Central memory CD8-positive, alpha-beta T cell (primary cell): ENCODE measurements around the gene TSPEAR.
"Not testable (repeated sequence)": the region's sequence is repeated elsewhere in the genome, so short reads cannot be mapped to it uniquely, and the experiment has no call there.

Experiments
- ATAC-seq: fragments of 150-1000 bp; cut with Tn5 transposase; replicated peaks from 2 replicates; pipeline ENCODE4 v1.10.0; 2022; ENCODE audit warnings: mild to moderate bottlenecking, moderate FRiP score, moderate number of reproducible peaks; ENCODE audit not compliant: poor library complexity, severe bottlenecking; ENCODE audit errors: extremely low read depth
- DNase-seq, 2 donors: peaks; one replicate each; pipeline ENCODE4 v3.0.0; 2021; ENCODE audit warnings: low spot score in 2 of 2
- H3K27ac Mint-ChIP-seq: one replicate; pipeline ENCODE4 v1.8.0; 2022; ENCODE audit warnings: low read depth, mild to moderate bottlenecking, moderate library complexity, mixed read lengths
- H3K27me3 Mint-ChIP-seq: one replicate; pipeline ENCODE4 v1.8.0; 2022; ENCODE audit warnings: mixed read lengths
- H3K36me3 Mint-ChIP-seq: one replicate; pipeline ENCODE4 v1.8.0; 2022; ENCODE audit warnings: mild to moderate bottlenecking, moderate library complexity, mixed read lengths; ENCODE audit not compliant: insufficient read depth
- H3K4me1 Mint-ChIP-seq: one replicate; pipeline ENCODE4 v1.8.0; 2022; ENCODE audit warnings: mixed read lengths
- H3K4me3 Mint-ChIP-seq: one replicate; pipeline ENCODE4 v1.8.0; 2022; ENCODE audit warnings: mild to moderate bottlenecking, moderate library complexity, mixed read lengths
- H3K9me3 Mint-ChIP-seq: one replicate; pipeline ENCODE4 v1.8.0; 2022; ENCODE audit warnings: mixed read lengths

Gene TSPEAR

DNA sequence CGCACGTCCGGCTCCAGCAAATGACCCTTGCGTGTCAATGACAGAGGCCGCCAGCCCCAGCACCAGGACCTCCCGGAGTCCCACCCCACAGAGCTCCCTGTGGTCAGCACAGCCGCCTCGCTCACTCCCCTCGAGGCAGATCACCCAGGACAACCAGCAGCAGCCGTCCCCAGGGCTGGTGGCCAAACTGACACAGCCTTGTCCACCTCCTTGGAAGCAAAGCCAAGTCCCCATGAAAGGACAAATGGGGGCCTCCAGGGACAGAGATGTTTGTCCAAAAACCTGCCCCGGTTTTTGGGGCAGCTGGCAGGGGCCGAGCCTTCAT lies 72.1 kb downstream of the TSPEAR start:
- no peak overlapping the region for H3K27ac Mint-ChIP-seq
- no peak overlapping the region for H3K4me3 Mint-ChIP-seq
- ATAC-seq (no peak), DNase-seq (no peak)
- H3K36me3 Mint-ChIP-seq, result no peaks in the 10 kb centered on the region
- peaks cover 9% of the 10 kb centered on the region for H3K9me3 Mint-ChIP-seq
- no peaks in the 10 kb centered on the region for H3K27me3 Mint-ChIP-seq
- H3K4me1 Mint-ChIP-seq, result peaks cover 6% of the 10 kb centered on the region

DNA sequence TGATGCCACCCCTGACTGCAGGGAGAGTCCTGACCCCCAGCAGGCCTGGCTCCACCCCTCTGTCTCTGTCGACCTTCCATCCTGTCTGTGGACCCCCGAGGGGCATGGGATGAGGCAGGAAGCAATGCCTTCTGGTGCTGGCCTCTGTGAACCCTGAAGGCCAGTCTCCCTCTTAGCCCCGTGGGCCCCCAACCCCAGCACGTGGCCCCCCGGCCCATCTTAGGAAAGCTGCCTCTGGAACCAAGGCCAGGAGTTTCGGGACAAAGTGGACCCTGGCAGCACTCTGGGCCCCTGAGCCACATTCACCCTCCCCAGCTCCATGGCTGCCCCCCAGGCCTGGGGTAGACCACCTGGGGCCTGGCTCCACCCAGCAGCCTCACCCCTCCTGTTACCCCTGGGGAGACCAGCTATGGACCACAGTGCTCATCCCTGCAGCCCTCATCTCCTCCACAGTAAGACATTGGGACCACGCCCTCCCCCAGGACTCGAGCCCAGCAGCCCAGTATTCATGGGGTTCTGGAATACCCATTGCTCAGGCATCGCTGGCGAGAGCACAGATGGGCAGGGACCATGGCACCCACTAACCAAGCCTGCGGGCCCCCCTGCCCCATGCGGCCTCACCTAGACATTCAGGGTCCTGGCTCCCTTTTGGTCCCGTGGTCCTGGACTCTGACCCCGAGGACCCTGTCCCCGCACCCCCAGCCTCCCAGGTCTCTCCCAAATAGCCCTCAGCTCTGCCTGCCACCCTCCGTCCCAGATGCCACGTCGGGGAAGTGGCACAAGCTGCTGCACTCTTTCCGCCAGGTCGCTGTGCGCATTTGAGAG lies 72.7 kb downstream of the TSPEAR start:
- ATAC-seq, H3K36me3 Mint-ChIP-seq, H3K4me1 Mint-ChIP-seq, H3K27me3 Mint-ChIP-seq, H3K27ac Mint-ChIP-seq, DNase-seq, H3K9me3 Mint-ChIP-seq, H3K4me3 Mint-ChIP-seq: not testable (repeated sequence)

DNA sequence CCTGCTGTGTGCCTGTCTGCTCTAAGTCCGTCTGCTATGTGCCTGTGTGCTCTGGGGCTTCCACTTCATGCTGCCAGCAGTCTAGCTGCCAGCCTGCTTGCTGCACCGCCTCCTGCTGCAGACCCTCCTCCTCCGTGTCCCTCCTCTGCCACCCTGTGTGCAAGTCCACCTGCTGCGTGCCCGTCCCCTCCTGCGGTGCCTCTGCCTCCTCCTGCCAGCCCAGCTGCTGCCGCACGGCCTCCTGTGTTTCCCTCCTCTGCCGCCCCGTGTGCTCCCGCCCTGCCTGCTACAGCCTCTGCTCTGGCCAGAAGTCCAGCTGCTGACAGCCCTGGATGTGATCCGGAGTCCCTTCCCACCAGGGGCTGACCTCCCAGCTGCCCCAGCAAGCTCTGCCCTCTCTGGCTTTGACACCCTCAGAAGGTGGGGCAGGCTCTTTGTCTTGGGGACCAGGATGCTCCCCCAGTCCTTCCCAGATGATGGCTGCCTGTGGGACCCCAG lies 73.5 kb downstream of the TSPEAR start:
- not testable (repeated sequence) for H3K36me3 Mint-ChIP-seq, DNase-seq, H3K27me3 Mint-ChIP-seq, H3K4me1 Mint-ChIP-seq, ATAC-seq, H3K4me3 Mint-ChIP-seq, H3K27ac Mint-ChIP-seq
- peaks cover 14% of the 10 kb centered on the region for H3K9me3 Mint-ChIP-seq

DNA sequence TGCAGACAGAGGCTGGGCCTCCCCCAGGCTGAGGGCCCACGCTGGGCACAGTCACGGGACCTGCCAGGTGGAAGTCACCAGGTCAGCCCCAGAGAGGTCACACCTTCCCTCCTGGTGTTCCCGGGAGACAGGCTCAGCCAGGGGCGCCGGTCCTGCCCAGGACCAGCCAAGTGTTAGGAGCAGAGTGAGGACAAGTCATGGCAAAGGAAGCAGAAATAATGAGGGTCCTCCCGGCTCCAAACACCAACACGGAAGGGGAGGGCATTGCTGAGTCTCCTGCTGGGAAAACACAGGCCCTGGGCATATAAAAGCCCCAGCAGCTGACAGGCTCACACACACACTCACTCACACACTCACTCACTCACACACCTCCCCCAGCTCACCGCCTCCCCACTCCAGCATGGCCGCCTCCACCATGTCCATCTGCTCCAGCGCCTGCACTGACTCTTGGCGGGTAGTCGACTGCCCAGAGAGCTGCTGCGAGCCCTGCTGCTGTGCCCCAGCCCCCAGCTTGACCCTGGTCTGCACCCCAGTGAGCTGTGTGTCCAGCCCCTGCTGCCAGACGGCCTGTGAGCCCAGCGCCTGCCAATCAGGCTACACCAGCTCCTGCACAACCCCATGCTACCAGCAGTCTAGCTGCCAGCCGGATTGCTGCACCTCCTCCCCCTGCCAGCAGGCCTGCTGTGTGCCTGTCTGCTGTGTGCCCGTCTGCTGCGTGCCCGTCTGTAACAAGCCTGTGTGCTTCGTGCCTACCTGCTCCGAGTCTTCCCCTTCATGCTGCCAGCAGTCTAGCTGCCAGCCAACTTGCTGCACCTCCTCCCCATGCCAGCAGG lies 74.1 kb downstream of the TSPEAR start, which contains the start of gene KRTAP10-10:
KRTAP10-10 (plus strand) TSS at position 339 of the 833 bp plus-strand sequence; CDS start at position 401, 62 bp downstream.
- Mint-ChIP-seq H3K27ac (no peak within 1 kb of the TSS), H3K27me3 (no peaks in the 10 kb centered on the region), H3K36me3 (peaks cover 2% of the 10 kb centered on the region), H3K4me1 (peaks cover 6% of the 10 kb centered on the region), H3K4me3 (no peak within 1 kb of the TSS), H3K9me3 (peaks cover 14% of the 10 kb centered on the region)
- DNase-seq (peak in 1 of 2 donors; percentile 9), ATAC-seq (no peak)

DNA sequence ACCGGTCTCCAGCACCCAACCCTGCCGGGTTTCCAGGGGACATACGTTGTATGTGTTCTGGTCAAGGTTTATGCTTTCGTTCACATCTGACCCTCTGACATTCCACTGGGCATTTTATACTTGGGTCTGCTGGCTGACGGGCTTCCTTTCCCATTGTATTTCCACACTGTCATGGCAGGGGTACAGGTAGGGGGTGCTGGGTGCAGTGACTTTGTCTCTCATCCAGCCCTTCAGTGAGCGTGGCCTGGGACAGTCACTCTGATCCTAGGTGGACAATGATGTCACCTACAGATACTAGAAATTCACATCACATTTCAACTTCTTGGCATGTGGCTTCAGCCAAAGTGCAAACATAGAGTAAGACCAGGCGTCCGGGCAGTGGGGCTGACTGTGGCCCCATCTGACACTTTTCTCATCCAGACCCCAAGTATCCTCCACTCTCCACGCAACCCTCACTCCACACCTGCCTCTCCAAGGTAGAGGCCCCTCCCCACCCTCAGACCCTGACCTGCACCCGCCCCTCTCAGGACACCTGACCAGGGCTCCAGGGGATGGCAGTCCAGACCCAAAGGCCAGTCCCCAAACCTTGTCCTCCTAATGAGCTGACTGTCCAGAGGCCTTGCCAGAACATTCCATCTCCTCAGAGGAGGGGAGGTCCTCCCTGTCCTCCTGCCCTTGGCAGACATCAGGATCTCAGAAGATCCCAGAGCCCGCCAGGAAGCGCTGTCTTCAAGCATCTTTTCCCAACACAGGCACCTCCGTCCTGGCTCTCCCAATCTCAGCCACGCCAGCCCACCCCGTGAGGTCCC lies 75.0 kb downstream of the TSPEAR start:
- no peak for ATAC-seq
- no peaks in the 10 kb centered on the region for H3K27me3 Mint-ChIP-seq
- peaks cover 2% of the 10 kb centered on the region for H3K36me3 Mint-ChIP-seq
- peaks cover 21% of the 10 kb centered on the region for H3K9me3 Mint-ChIP-seq
- DNase-seq, result peak in 1 of 2 donors; percentile 12
- H3K4me3 Mint-ChIP-seq, result no peak overlapping the region
- H3K4me1 Mint-ChIP-seq, result peaks cover 6% of the 10 kb centered on the region
- H3K27ac Mint-ChIP-seq, result no peak overlapping the region

DNA sequence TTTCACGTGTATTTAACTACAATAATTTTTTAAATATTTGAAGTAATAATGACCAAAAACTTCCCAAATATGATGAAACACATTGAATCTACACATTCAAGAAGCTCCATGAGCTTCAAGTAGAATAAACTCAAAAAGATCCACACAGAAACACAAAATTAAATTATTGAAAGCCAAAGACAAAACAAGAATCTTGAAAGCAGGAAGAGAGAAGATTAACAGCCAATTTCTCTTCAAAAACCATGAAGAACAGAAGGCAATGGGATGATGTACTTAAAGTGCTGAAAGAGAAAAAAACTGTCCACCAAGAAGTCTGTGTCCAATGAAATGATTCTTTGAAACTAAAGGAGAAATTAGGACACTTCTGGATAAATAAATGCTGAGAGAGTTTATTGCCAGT lies 79.3 kb downstream of the TSPEAR start:
- no peak for DNase-seq
- Mint-ChIP-seq H3K4me1 (peaks cover 30% of the 10 kb centered on the region), H3K27ac (peak overlapping the region; percentile 83), H3K9me3 (peaks cover 34% of the 10 kb centered on the region), H3K36me3 (peaks cover 5% of the 10 kb centered on the region), H3K27me3 (no peaks in the 10 kb centered on the region), H3K4me3 (no peak overlapping the region)
- no peak for ATAC-seq

DNA sequence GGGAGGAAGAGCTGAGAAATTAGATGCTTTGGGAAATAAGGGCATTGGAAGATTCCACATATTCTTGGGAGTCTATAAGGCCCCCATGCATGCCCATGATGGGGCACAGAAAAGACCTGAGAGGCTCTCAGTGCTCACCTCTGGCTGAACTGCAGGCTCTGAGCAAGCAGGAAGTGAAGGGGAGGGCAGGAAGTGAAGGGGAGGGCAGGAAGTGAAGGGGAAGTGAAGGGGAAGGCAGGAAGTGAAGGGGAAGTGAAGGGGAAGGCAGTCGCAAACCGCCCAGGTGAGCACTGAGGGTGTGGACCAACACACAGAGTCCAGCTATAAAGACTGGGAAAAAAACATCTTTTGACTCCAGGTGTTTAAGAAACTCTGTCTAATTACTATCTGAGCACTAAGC lies 80.9 kb downstream of the TSPEAR start:
- Mint-ChIP-seq H3K27ac (peak overlapping the region; percentile 83), H3K4me3 (peak overlapping the region; percentile 19), H3K36me3 (peaks cover 5% of the 10 kb centered on the region), H3K27me3 (no peaks in the 10 kb centered on the region), H3K4me1 (peaks cover 45% of the 10 kb centered on the region), H3K9me3 (peaks cover 34% of the 10 kb centered on the region)
- DNase-seq, result no peak
- ATAC-seq, result no peak

DNA sequence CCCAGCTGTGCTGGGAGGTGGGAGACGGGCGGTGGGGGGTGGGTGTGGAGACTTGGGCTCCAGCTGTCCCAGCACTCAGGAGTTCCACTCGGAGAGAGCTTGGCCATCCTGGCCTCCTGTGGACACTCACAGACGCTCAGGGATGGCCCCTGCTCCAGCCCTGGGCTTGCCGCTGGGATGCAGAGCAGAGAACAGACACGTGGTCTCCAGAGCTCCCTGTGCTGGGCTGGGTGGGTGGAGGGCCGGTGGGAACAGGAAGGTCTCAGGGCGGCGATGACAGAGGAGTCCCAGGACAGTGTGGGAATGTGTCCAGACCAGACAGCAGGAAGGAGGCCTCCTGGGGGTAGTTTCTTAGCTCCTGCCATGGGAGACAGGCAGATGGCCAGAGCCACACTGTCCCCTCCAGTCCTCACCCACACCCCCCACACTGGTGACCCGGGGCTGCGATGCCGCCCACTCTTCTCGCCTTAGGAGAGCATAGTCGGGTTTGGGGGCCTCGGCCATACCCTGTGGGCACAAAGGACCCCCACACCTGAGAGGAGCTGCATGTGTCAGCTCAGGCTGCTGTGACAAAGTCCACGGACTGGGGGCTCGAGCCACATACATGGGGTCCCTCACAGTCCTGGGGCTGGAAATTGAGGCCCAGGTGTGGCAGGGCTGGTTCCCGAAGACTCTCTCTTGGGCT lies 82.5 kb downstream of the TSPEAR start:
- peaks cover 43% of the 10 kb centered on the region for H3K9me3 Mint-ChIP-seq
- no peak for ATAC-seq
- H3K36me3 Mint-ChIP-seq, result peaks cover 4% of the 10 kb centered on the region
- H3K4me1 Mint-ChIP-seq, result peaks cover 57% of the 10 kb centered on the region
- H3K27ac Mint-ChIP-seq, result peak overlapping the region; percentile 83
- H3K4me3 Mint-ChIP-seq, result peak overlapping the region; percentile 19
- no peak for DNase-seq
- no peaks in the 10 kb centered on the region for H3K27me3 Mint-ChIP-seq

DNA sequence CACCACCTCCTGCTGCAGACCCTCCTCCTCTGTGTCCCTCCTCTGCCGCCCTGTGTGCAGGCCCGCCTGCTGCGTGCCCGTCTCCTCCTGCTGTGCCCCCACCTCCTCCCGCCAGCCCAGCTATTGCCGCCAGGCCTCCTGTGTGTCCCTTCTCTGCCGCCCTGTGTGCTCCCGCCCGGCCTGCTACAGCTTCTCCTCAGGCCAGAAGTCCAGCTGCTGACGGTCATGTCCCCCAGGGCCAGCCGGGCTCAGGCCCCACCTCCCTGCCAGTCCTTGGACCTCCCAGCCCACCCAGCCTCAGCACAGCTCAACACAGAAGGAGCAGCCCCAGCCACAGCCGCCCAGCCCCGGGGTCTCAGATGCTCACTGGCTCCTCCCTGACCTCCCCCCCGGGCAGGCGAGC lies 83.5 kb downstream of the TSPEAR start:
- not testable (repeated sequence) for H3K36me3 Mint-ChIP-seq, H3K4me3 Mint-ChIP-seq, ATAC-seq, H3K27me3 Mint-ChIP-seq, DNase-seq
- Mint-ChIP-seq H3K27ac (peak overlapping the region; percentile 91), H3K4me1 (peaks cover 64% of the 10 kb centered on the region), H3K9me3 (peaks cover 47% of the 10 kb centered on the region)

DNA sequence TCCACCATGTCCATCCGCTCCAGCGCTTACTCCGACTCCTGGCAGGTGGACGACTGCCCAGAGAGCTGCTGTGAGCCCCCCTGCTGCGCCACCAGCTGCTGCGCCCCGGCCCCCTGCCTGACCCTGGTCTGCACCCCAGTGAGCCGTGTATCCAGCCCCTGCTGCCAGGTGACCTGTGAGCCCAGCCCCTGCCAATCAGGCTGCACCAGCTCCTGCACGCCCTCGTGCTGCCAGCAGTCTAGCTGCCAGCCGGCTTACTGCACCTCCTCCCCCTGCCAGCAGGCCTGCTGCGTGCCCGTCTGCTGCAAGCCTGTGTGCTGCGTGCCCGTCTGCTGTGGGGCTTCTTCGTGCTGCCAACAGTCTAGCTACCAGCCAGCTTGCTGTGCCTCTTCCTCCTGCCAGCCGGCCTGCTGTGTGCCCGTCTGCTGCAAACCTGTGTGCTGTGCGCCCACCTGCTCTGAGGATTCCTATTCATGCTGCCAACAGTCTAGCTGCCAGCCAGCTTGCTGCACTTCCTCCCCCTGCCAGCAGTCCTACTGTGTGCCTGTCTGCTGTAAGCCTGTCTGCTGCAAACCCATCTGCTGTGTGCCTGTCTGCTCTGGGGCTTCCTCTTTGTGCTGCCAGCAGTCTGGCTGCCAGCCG lies 84.1 kb downstream of the TSPEAR start:
- H3K4me1 Mint-ChIP-seq, result peaks cover 64% of the 10 kb centered on the region
- H3K27me3 Mint-ChIP-seq, ATAC-seq, DNase-seq, H3K36me3 Mint-ChIP-seq: not testable (repeated sequence)
- H3K27ac Mint-ChIP-seq, result peak overlapping the region; percentile 91
- peaks cover 52% of the 10 kb centered on the region for H3K9me3 Mint-ChIP-seq
- peak overlapping the region; percentile 9 for H3K4me3 Mint-ChIP-seq

DNA sequence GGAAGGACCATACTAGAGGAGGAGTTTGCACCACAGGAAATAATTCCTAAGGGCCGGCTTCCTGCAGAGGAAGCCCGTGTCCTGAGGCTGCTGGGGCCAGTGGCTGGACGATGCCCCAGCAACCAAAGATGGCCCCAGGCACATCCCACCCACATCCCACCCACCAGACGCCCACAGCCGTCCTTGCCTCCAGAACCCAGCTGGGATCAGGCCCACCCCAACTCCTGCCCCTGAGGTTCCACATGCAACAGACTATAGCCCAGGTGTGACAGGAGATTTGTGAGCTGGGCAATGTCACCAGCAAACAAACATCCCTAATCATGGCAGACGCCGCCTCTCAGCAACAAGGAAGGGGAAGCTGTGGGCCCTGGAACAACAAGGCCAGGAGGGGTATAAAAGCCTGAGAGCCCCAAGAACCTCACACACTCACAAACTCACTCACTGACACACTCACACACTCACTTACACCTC lies 84.7 kb downstream of the TSPEAR start, which contains the start of gene KRTAP10-9:
KRTAP10-9 (plus strand) TSS at position 421 of the 471 bp plus-strand sequence. CDS start 79 bp downstream, outside the sequence.
- no peak for DNase-seq
- Mint-ChIP-seq H3K27me3 (no peaks in the 10 kb centered on the region), H3K4me1 (peaks cover 64% of the 10 kb centered on the region), H3K27ac (peak within 1 kb of the TSS; percentile 91), H3K9me3 (peaks cover 49% of the 10 kb centered on the region), H3K36me3 (peaks cover 5% of the 10 kb centered on the region), H3K4me3 (peak within 1 kb of the TSS; percentile 32)
- ATAC-seq, result no peak
